Ovary (tissue), 9 donors: ENCODE data around the gene OBSCN. TPM values are rescaled to one million over a fixed set of nuclear protein-coding genes. Genes with fewer than 3 reads are reported as not detected.

Experiments used
- DNase-seq, 5 donors: peaks; one replicate each; pipeline ENCODE4 v3.0.0-alpha.2; 2019 to 2020
- H3K27ac ChIP-seq, 2 donors: fragments of 200-600 bp; one replicate each; pipeline versions ENCODE4 v1.5.1 to v1.8.0; 2019 to 2022
- H3K27me3 ChIP-seq: fragments of 200-600 bp; one replicate; pipeline ENCODE4 v1.8.0; 2022
- H3K36me3 ChIP-seq: fragments of 200-600 bp; sonication (generic); one replicate; pipeline ENCODE4 v1.5.1; 2019
- H3K4me1 ChIP-seq: one replicate; pipeline ENCODE4 v1.8.1; 2013; ENCODE audit warnings: mild to moderate bottlenecking, moderate library complexity; ENCODE audit not compliant: insufficient read depth
- H3K4me3 ChIP-seq: fragments of 200-600 bp; sonication (generic); one replicate; pipeline ENCODE4 v1.5.1; 2017
- H3K9me3 ChIP-seq, 2 donors: fragments of 200-600 bp in 1 of 2; sonication (generic) in 1 of 2; one replicate each; pipeline versions ENCODE4 v1.5.1 to v1.8.1; 2013 to 2019; ENCODE audit warnings: mild to moderate bottlenecking in 1 of 2, moderate library complexity in 1 of 2
- EP300 ChIP-seq: sonication (generic); formaldehyde crosslinking; IDR thresholded peaks from one replicate; pipeline ENCODE4 v1.6.1; 2017; ENCODE audit warnings: antibody characterized with exemption
- POLR2A ChIP-seq: fragments of 450-650 bp; IDR thresholded peaks from one replicate; pipeline ENCODE4 v1.6.1; 2017; ENCODE audit warnings: antibody characterized with exemption, mild to moderate bottlenecking, moderate library complexity
- WGBS, 3 donors: extraction: QIAGEN DNeasy Blood & Tissue Kit in 1 of 3; methylation state at CpG; one replicate each; pipeline versions ENCODE4 v1.1.5 to v1.1.7; 2013 to 2017; 5-methylcytosine and 5-hydroxymethylcytosine counted together
- intact Hi-C, 4 donors: fragments of 100-400 bp; cut with DNase I; formaldehyde crosslinking; loops; one replicate each; pipeline versions ENCODE4 v1.11.0 to v1.15.1; 2022 to 2023
- polyA plus RNA-seq, 2 donors: library from polyadenylated mRNA; stranded (reverse); fragments of 200-250 nt in 1 of 2; fragments of 350-450 nt in 1 of 2; fragmentation: Illumina TruSeq in 1 of 2; extraction: RNeasy Lipid Tissue Mini Kit (QIAGEN cat#74804) in 1 of 2; gene quantifications; one replicate each; pipeline ENCODE4 v1.2.3, GENCODE V29; 2013 to 2014
- total RNA-seq, 7 donors: library from RNA; depleted of rRNA in 2 of 7; stranded (reverse); fragments of >200 nt in 2 of 7; fragmentation: NEBNext Ultra II Directional in 3 of 7; extraction: Animal tissue kit (Norgen Biotek cat#: 25700) in 3 of 7; gene quantifications; one replicate each; pipeline versions ENCODE4 v1.1.0 to v1.2.4, GENCODE V29; 2016 to 2023
- TF ChIP-seq, protein P1 (sequence below), 3 donors: fragments of 450-650 bp in 2 of 3; fragments of 200-600 bp in 1 of 3; IDR thresholded peaks; one replicate each; pipeline versions ENCODE4 v1.5.1 to v1.8.0; 2016 to 2022; ENCODE audit warnings: antibody characterized with exemption in 3 of 3, mild to moderate bottlenecking in 1 of 3
- donor health status: DM: no; HTN: no; CAD: no; lungs with moderate emphysema.
- donor health status: DM: no; HTN: no; CAD: no.
- donor health status: Bipolar disorder and iron deficiency.
- donor health status: DM: yes; HTN: yes; CAD: no.
- donor health status: DM: no; HTN: no; CAD: no.
- donor health status: DM: yes; HTN: yes; CAD: no.

Gene OBSCN
- total and polyA plus RNA-seq, 9 donors = 3.5 to 37.1 (median 29.0) TPM

GRCh38 chr1:228287541-228288425 is 79.9 kb downstream of the OBSCN start:
- Histone ChIP-seq H3K4me1 (no peaks in the 10 kb centered on the region), H3K27ac (no peak overlapping the region), H3K27me3 (no peaks in the 10 kb centered on the region), H3K9me3 (no peaks in the 10 kb centered on the region), H3K36me3 (no peaks in the 10 kb centered on the region), H3K4me3 (no peak overlapping the region)
- intact Hi-C loops = no loop called here
- 93 to 95% (median 94%) methylated on average over 32 of the region's 32 CpGs for WGBS, 3 donors
- DNase-seq = peak in 1 of 5 donors; percentile 28
- TF ChIP-seq POLR2A = no peak
- TF ChIP-seq EP300 = no peak
- TF ChIP-seq, protein P1, sequence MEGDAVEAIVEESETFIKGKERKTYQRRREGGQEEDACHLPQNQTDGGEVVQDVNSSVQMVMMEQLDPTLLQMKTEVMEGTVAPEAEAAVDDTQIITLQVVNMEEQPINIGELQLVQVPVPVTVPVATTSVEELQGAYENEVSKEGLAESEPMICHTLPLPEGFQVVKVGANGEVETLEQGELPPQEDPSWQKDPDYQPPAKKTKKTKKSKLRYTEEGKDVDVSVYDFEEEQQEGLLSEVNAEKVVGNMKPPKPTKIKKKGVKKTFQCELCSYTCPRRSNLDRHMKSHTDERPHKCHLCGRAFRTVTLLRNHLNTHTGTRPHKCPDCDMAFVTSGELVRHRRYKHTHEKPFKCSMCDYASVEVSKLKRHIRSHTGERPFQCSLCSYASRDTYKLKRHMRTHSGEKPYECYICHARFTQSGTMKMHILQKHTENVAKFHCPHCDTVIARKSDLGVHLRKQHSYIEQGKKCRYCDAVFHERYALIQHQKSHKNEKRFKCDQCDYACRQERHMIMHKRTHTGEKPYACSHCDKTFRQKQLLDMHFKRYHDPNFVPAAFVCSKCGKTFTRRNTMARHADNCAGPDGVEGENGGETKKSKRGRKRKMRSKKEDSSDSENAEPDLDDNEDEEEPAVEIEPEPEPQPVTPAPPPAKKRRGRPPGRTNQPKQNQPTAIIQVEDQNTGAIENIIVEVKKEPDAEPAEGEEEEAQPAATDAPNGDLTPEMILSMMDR (IDR thresholded peaks at IDR 0.05) = no peak

DNA sequence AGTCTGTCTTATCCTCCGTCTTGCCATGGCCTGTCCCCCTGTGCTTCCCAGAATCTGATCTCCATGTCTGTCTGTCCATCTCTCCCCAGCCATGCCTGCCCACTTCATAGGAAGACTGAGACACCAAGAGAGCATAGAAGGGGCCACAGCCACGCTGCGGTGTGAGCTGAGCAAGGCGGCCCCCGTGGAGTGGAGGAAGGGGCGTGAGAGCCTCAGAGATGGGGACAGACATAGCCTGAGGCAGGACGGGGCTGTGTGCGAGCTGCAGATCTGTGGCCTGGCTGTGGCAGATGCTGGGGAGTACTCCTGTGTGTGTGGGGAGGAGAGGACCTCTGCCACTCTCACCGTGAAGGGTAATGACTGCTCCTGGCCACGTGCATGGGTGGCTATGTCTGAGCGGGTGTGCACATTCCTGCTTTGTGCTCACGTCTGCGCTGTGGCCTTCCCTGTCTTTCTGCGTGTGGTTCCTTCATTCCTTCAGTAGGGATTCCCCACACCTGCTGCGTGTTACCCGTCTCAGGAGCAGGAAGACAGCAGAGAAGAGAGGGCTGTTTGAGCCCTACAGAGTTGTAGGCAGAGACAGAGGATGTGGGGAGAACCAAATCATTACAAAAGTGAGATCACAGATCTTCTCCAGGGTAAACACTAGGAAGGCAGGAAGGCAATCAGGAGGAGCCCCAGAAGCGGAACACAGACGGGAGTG is 80.8 kb downstream of the OBSCN start:
- no peak for TF ChIP-seq POLR2A
- no peak for TF ChIP-seq EP300
- TF ChIP-seq, protein P1 (IDR thresholded peaks at IDR 0.05) = no peak
- Histone ChIP-seq H3K4me3 (no peak overlapping the region), H3K27ac (no peak overlapping the region), H3K36me3 (no peaks in the 10 kb centered on the region), H3K9me3 (no peaks in the 10 kb centered on the region), H3K27me3 (no peaks in the 10 kb centered on the region), H3K4me1 (no peaks in the 10 kb centered on the region)
- intact Hi-C loops = no loop called here
- peak in 2 of 5 donors; percentile 11 to 25 for DNase-seq
- WGBS, 3 donors = 76 to 84% (median 81%) methylated on average over 18 of the region's 18 CpGs

- Histone ChIP-seq H3K4me3 (no peak overlapping the region), H3K27ac (no peak overlapping the region), H3K27me3 (no peaks in the 10 kb centered on the region), H3K36me3 (no peaks in the 10 kb centered on the region), H3K4me1 (no peaks in the 10 kb centered on the region), H3K9me3 (no peaks in the 10 kb centered on the region)
- TF ChIP-seq, protein P1 (IDR thresholded peaks at IDR 0.05) = no peak
- no peak for TF ChIP-seq EP300
- TF ChIP-seq POLR2A = no peak
- intact Hi-C loops = no loop called here
- peak in 1 of 5 donors; percentile 13 for DNase-seq
- 78 to 85% (median 84%) methylated on average over 12 of the region's 12 CpGs for WGBS, 3 donors
Measured at GRCh38 chr1:228289239-228289849, 81.5 kb downstream of the OBSCN start.
